ENCODE measurements around the gene DNAH8.

DNA sequence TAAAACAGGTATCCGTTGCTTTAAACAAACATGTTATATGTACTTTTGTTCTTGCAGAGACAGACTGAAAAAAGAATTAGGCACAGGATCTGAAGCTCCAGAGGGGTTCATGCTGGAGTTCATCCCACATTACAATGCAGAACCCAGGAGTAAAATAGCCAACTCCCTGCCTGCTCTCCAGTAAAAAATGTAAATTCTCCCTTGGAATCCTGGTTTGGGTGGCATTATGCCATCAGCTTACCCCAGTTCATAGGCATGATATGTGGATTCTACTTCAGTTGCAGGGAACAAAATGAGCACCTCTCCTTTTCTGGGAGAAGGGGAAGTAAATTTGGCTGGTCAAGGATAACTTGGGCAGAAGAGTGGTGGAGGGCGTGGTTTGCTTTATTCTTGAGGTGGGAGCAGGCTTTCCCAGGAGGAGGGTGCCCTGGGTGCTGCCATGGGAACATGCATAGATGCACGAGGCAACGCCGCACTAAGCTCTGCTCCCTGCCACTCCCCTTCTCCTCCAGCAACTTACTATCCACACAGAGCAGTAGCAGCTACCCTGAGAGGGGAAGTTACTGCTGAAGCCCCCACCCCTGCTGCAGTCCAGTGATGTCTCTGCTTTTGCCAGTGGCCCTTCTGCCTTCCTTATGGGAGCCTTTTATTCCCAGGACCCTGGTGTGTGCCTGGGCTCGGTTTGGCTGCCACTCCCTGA lies 261.8 kb downstream of the DNAH8 start:
- no peak for TF ChIP-seq POLR2A (IDR thresholded peaks at IDR 0.05)
- TF ChIP-seq, protein P1, sequence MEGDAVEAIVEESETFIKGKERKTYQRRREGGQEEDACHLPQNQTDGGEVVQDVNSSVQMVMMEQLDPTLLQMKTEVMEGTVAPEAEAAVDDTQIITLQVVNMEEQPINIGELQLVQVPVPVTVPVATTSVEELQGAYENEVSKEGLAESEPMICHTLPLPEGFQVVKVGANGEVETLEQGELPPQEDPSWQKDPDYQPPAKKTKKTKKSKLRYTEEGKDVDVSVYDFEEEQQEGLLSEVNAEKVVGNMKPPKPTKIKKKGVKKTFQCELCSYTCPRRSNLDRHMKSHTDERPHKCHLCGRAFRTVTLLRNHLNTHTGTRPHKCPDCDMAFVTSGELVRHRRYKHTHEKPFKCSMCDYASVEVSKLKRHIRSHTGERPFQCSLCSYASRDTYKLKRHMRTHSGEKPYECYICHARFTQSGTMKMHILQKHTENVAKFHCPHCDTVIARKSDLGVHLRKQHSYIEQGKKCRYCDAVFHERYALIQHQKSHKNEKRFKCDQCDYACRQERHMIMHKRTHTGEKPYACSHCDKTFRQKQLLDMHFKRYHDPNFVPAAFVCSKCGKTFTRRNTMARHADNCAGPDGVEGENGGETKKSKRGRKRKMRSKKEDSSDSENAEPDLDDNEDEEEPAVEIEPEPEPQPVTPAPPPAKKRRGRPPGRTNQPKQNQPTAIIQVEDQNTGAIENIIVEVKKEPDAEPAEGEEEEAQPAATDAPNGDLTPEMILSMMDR (IDR thresholded peaks at IDR 0.05), result no peak
- TF ChIP-seq EP300 (IDR thresholded peaks at IDR 0.05), result no peak

All from tibial nerve (tissue), 4 donors.